HepG2 (cell line): ENCODE data around the gene METTL27. TPM values are rescaled to one million over a fixed set of nuclear protein-coding genes. Genes with fewer than 3 reads are reported as not detected.
A peak's percentile ranks its signal among the peaks of the same experiment; 100 is the strongest.

ENCODE experiments used
- ADNP ChIP-seq: sonication (generic); formaldehyde crosslinking; IDR thresholded peaks from 2 replicates; pipeline ENCODE4 v1.4.0; 2020; ENCODE audit warnings: missing genetic modification reagents
- BHLHE40 ChIP-seq: IDR thresholded peaks from 2 replicates; pipeline ENCODE4 v1.6.1; 2011; ENCODE audit warnings: low read length, improper control_type of control experiment
- KDM4B ChIP-seq: sonication (generic); formaldehyde crosslinking; IDR thresholded peaks from 2 replicates; pipeline ENCODE4 v1.4.0; 2020; ENCODE audit warnings: missing genetic modification reagents
- PHF8 ChIP-seq: sonication (generic); formaldehyde crosslinking; IDR thresholded peaks from 2 replicates; pipeline ENCODE4 v1.5.0; 2020; ENCODE audit warnings: missing genetic modification reagents
- SIN3A ChIP-seq: IDR thresholded peaks from 2 replicates; pipeline ENCODE4 v1.6.1; 2011; ENCODE audit warnings: low read depth, mild to moderate bottlenecking, control low read depth, low read length, borderline replicate concordance
- SMYD3 ChIP-seq: sonication (generic); formaldehyde crosslinking; IDR thresholded peaks from 2 replicates; pipeline ENCODE4 v1.8.1; 2023; ENCODE audit warnings: mild to moderate bottlenecking, missing genetic modification reagents
- ZNF546 ChIP-seq: sonication (generic); formaldehyde crosslinking; conservative IDR thresholded peaks from 2 replicates; pipeline ENCODE4 v1.8.1; 2023; ENCODE audit warnings: mild to moderate bottlenecking, missing genetic modification reagents
- ZNF792 ChIP-seq: IDR thresholded peaks from 2 replicates; pipeline ENCODE4 v1.6.1; 2016
- polyA plus RNA-seq, 8 experiments: library from polyadenylated mRNA; depleted of rRNA in 3 of 8; stranded (reverse) in 7 of 8; unstranded in 1 of 8; fragments of >200 nt; fragmentation: Illumina TruSeq in 4 of 8; extraction: Trizol in 4 of 8; gene quantifications; 2 replicates each; pipeline versions ENCODE4 v1.2.1 to v1.2.3, GENCODE V29; 2011 to 2016; ENCODE audit warnings: low read depth in 4 of 8, missing spikeins in 1 of 8, mixed read lengths in 1 of 8; ENCODE audit not compliant: insufficient read depth in 1 of 8
- total RNA-seq, 5 experiments: library from RNA; depleted of rRNA; stranded (reverse); fragments of >200 nt; fragmentation: Illumina TruSeq; extraction: Trizol; gene quantifications; 2 replicates each; pipeline ENCODE4 v1.2.3, GENCODE V29; 2016; ENCODE audit warnings: low read depth in 1 of 5
- TF ChIP-seq, protein P1 (sequence below): sonication (generic); formaldehyde crosslinking; IDR thresholded peaks from 2 replicates; pipeline ENCODE4 v1.4.0; 2020; ENCODE audit warnings: missing genetic modification reagents
- TF ChIP-seq, protein P2 (sequence below): sonication (generic); formaldehyde crosslinking; IDR thresholded peaks from 2 replicates; pipeline ENCODE4 v1.4.0; 2020; ENCODE audit warnings: missing genetic modification reagents, borderline replicate concordance
- TF ChIP-seq, protein P3 (sequence below): IDR thresholded peaks from 2 replicates; pipeline ENCODE4 v1.6.1; 2016; ENCODE audit warnings: control low read depth
- TF ChIP-seq, protein P4 (sequence below): sonication (generic); formaldehyde crosslinking; IDR thresholded peaks from 2 replicates; pipeline ENCODE4 v1.5.0; 2020; ENCODE audit warnings: missing genetic modification reagents
- TF ChIP-seq, protein P5 (sequence below): IDR thresholded peaks from 2 replicates; pipeline ENCODE4 v1.6.1; 2016; ENCODE audit warnings: low read depth, missing genetic modification reagents, missing compliant biosample characterization
- TF ChIP-seq, protein P6 (sequence below): sonication (generic); formaldehyde crosslinking; IDR thresholded peaks from 2 replicates; pipeline ENCODE4 v1.5.0; 2020; ENCODE audit warnings: missing genetic modification reagents, mild to moderate bottlenecking, borderline replicate concordance

The METTL27 gene
- total and polyA plus RNA-seq, 2 of the 13 experiments (the other 11 are each of a cell fraction or from before 2014, with no cell fraction given) = 2.0 to 3.0 TPM

DNA sequence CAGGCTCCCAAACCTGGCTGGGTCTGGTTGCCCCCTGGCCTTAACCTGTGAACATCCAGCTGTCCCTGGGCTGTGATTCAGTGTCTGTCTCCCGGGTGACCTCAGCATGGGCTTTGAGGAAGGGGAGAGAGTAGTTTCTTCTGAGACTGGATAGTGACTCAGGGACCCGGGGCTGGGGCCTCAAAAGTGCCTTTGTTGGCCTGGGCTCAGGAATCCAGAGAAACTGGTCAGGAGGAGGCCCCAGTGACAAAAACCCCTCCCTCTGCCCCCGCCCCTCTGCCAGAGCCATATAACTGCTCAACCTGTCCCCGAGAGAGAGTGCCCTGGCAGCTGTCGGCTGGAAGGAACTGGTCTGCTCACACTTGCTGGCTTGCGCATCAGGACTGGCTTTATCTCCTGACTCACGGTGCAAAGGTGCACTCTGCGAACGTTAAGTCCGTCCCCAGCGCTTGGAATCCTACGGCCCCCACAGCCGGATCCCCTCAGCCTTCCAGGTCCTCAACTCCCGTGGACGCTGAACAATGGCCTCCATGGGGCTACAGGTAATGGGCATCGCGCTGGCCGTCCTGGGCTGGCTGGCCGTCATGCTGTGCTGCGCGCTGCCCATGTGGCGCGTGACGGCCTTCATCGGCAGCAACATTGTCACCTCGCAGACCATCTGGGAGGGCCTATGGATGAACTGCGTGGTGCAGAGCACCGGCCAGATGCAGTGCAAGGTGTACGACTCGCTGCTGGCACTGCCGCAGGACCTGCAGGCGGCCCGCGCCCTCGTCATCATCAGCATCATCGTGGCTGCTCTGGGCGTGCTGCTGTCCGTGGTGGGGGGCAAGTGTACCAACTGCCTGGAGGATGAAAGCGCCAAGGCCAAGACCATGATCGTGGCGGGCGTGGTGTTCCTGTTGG lies 11.4 kb downstream of the METTL27 start, which contains the start of gene CLDN4 (continued):
- TF ChIP-seq, protein P1, sequence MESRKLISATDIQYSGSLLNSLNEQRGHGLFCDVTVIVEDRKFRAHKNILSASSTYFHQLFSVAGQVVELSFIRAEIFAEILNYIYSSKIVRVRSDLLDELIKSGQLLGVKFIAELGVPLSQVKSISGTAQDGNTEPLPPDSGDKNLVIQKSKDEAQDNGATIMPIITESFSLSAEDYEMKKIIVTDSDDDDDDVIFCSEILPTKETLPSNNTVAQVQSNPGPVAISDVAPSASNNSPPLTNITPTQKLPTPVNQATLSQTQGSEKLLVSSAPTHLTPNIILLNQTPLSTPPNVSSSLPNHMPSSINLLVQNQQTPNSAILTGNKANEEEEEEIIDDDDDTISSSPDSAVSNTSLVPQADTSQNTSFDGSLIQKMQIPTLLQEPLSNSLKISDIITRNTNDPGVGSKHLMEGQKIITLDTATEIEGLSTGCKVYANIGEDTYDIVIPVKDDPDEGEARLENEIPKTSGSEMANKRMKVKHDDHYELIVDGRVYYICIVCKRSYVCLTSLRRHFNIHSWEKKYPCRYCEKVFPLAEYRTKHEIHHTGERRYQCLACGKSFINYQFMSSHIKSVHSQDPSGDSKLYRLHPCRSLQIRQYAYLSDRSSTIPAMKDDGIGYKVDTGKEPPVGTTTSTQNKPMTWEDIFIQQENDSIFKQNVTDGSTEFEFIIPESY (CRISPR knock-in tag) = no peak; the same call in 1 of the 2 replicates
- peak; percentile 87; the same call in 1 of the 2 replicates for TF ChIP-seq ZNF546 (CRISPR knock-in tag)
- peak; percentile 80; the same call in 1 of the 2 replicates for TF ChIP-seq SIN3A
- TF ChIP-seq SMYD3 = no peak
- TF ChIP-seq ZNF792 (CRISPR knock-in tag) = peak; percentile 67
- no peak; the same call in 1 of the 2 replicates for TF ChIP-seq PHF8 (CRISPR knock-in tag)
- TF ChIP-seq, protein P2, sequence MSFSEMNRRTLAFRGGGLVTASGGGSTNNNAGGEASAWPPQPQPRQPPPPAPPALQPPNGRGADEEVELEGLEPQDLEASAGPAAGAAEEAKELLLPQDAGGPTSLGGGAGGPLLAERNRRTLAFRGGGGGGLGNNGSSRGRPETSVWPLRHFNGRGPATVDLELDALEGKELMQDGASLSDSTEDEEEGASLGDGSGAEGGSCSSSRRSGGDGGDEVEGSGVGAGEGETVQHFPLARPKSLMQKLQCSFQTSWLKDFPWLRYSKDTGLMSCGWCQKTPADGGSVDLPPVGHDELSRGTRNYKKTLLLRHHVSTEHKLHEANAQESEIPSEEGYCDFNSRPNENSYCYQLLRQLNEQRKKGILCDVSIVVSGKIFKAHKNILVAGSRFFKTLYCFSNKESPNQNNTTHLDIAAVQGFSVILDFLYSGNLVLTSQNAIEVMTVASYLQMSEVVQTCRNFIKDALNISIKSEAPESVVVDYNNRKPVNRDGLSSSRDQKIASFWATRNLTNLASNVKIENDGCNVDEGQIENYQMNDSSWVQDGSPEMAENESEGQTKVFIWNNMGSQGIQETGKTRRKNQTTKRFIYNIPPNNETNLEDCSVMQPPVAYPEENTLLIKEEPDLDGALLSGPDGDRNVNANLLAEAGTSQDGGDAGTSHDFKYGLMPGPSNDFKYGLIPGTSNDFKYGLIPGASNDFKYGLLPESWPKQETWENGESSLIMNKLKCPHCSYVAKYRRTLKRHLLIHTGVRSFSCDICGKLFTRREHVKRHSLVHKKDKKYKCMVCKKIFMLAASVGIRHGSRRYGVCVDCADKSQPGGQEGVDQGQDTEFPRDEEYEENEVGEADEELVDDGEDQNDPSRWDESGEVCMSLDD (CRISPR knock-in tag) = 0 out of 2 replicates have a peak, but pooled peaks have one; percentile 47
- TF ChIP-seq, protein P3, sequence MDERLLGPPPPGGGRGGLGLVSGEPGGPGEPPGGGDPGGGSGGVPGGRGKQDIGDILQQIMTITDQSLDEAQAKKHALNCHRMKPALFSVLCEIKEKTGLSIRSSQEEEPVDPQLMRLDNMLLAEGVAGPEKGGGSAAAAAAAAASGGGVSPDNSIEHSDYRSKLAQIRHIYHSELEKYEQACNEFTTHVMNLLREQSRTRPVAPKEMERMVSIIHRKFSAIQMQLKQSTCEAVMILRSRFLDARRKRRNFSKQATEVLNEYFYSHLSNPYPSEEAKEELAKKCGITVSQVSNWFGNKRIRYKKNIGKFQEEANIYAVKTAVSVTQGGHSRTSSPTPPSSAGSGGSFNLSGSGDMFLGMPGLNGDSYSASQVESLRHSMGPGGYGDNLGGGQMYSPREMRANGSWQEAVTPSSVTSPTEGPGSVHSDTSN (CRISPR knock-in tag) = no peak
- TF ChIP-seq, protein P4, sequence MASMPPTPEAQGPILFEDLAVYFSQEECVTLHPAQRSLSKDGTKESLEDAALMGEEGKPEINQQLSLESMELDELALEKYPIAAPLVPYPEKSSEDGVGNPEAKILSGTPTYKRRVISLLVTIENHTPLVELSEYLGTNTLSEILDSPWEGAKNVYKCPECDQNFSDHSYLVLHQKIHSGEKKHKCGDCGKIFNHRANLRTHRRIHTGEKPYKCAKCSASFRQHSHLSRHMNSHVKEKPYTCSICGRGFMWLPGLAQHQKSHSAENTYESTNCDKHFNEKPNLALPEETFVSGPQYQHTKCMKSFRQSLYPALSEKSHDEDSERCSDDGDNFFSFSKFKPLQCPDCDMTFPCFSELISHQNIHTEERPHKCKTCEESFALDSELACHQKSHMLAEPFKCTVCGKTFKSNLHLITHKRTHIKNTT (CRISPR knock-in tag) = no peak
- no peak for TF ChIP-seq ADNP (CRISPR knock-in tag)
- no peak for TF ChIP-seq BHLHE40
- TF ChIP-seq, protein P5, sequence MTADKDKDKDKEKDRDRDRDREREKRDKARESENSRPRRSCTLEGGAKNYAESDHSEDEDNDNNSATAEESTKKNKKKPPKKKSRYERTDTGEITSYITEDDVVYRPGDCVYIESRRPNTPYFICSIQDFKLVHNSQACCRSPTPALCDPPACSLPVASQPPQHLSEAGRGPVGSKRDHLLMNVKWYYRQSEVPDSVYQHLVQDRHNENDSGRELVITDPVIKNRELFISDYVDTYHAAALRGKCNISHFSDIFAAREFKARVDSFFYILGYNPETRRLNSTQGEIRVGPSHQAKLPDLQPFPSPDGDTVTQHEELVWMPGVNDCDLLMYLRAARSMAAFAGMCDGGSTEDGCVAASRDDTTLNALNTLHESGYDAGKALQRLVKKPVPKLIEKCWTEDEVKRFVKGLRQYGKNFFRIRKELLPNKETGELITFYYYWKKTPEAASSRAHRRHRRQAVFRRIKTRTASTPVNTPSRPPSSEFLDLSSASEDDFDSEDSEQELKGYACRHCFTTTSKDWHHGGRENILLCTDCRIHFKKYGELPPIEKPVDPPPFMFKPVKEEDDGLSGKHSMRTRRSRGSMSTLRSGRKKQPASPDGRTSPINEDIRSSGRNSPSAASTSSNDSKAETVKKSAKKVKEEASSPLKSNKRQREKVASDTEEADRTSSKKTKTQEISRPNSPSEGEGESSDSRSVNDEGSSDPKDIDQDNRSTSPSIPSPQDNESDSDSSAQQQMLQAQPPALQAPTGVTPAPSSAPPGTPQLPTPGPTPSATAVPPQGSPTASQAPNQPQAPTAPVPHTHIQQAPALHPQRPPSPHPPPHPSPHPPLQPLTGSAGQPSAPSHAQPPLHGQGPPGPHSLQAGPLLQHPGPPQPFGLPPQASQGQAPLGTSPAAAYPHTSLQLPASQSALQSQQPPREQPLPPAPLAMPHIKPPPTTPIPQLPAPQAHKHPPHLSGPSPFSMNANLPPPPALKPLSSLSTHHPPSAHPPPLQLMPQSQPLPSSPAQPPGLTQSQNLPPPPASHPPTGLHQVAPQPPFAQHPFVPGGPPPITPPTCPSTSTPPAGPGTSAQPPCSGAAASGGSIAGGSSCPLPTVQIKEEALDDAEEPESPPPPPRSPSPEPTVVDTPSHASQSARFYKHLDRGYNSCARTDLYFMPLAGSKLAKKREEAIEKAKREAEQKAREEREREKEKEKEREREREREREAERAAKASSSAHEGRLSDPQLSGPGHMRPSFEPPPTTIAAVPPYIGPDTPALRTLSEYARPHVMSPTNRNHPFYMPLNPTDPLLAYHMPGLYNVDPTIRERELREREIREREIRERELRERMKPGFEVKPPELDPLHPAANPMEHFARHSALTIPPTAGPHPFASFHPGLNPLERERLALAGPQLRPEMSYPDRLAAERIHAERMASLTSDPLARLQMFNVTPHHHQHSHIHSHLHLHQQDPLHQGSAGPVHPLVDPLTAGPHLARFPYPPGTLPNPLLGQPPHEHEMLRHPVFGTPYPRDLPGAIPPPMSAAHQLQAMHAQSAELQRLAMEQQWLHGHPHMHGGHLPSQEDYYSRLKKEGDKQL (CRISPR knock-in tag) = no peak
- no peak for TF ChIP-seq KDM4B (CRISPR knock-in tag)
- TF ChIP-seq, protein P6, sequence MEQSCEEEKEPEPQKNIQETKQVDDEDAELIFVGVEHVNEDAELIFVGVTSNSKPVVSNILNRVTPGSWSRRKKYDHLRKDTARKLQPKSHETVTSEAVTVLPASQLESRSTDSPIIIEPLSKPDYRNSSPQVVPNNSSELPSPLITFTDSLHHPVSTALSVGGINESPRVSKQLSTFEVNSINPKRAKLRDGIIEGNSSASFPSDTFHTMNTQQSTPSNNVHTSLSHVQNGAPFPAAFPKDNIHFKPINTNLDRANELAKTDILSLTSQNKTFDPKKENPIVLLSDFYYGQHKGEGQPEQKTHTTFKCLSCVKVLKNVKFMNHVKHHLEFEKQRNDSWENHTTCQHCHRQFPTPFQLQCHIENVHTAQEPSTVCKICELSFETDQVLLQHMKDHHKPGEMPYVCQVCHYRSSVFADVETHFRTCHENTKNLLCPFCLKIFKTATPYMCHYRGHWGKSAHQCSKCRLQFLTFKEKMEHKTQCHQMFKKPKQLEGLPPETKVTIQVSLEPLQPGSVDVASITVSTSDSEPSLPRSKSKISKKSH (CRISPR knock-in tag) = no peak
